PC-3 (cell line): ENCODE measurements around the gene HSD17B12.

Source experiments
- EZH2 ChIP-seq: fragments of 300-600 bp; sonication (generic); IDR thresholded peaks from one replicate; pipeline ENCODE4 v1.6.1; 2017; ENCODE audit warnings: antibody characterized with exemption, mild to moderate bottlenecking, low read length; ENCODE audit not compliant: unreplicated experiment
- TF ChIP-seq, protein P1 (sequence below): fragments of 300-600 bp; sonication (generic); conservative IDR thresholded peaks from 2 replicates; pipeline ENCODE4 v1.5.1; 2017; ENCODE audit warnings: antibody characterized with exemption, low read depth, mild to moderate bottlenecking, low read length

- TF ChIP-seq, protein P1, sequence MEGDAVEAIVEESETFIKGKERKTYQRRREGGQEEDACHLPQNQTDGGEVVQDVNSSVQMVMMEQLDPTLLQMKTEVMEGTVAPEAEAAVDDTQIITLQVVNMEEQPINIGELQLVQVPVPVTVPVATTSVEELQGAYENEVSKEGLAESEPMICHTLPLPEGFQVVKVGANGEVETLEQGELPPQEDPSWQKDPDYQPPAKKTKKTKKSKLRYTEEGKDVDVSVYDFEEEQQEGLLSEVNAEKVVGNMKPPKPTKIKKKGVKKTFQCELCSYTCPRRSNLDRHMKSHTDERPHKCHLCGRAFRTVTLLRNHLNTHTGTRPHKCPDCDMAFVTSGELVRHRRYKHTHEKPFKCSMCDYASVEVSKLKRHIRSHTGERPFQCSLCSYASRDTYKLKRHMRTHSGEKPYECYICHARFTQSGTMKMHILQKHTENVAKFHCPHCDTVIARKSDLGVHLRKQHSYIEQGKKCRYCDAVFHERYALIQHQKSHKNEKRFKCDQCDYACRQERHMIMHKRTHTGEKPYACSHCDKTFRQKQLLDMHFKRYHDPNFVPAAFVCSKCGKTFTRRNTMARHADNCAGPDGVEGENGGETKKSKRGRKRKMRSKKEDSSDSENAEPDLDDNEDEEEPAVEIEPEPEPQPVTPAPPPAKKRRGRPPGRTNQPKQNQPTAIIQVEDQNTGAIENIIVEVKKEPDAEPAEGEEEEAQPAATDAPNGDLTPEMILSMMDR = no peak
- no peak for TF ChIP-seq EZH2
Measured at GRCh38 chr11:43690929-43691725, 10.6 kb downstream of the HSD17B12 start.
